SK-N-SH (cell line): Measurements from ENCODE around the gene DCLK1. TPM values are rescaled to one million over a fixed set of nuclear protein-coding genes. Genes with fewer than 3 reads are reported as not detected.

Experiments
- CTCF ChIA-PET: fragments of 300-600, 350-600 bp; formaldehyde crosslinking; extraction: SDS; loops from one replicate; lab custom pipeline; 2021; lab: Yijun Ruan, JAX
- POLR2A ChIA-PET: fragments of 350-600 bp; sonication (Branson Sonifier 250); formaldehyde crosslinking; extraction: SDS; loops from one replicate; lab custom pipeline; 2020; ENCODE audit warnings: antibody characterized with exemption, inconsistent platforms; lab: Yijun Ruan, JAX
- DNase-seq: peaks from one replicate; pipeline ENCODE4 v3.0.0; 2012
- H2AFZ ChIP-seq: fragments of 200-600 bp; sonication (generic); 2 replicates; pipeline ENCODE4 v1.8.1; 2016; ENCODE audit warnings: antibody characterized with exemption, mild to moderate bottlenecking, low read depth
- H3F3A ChIP-seq: fragments of 200-600 bp; sonication (generic); replicated peaks from 2 replicates; pipeline ENCODE3; 2016; ENCODE audit warnings: antibody characterized with exemption, mild to moderate bottlenecking; ENCODE audit not compliant: insufficient read depth
- H3K27ac ChIP-seq, 2 experiments: fragments of 200-500 bp in 1 of 2; fragments of 200-600 bp in 1 of 2; sonication (Bioruptor generic) in 1 of 2; sonication (generic), shearing (Covaris generic) in 1 of 2; 2 replicates each; pipeline versions ENCODE4 v1.5.1 to v1.6.1; 2014 to 2016; ENCODE audit warnings: low read depth in 2 of 2, inconsistent platforms in 1 of 2, low read length in 1 of 2, mild to moderate bottlenecking in 1 of 2, mixed read lengths in 1 of 2
- H3K27me3 ChIP-seq: fragments of 200-600 bp; sonication (generic), shearing (Covaris generic); 2 replicates; pipeline ENCODE4 v1.6.1; 2016; ENCODE audit warnings: mixed run types; ENCODE audit not compliant: insufficient read depth
- H3K36me3 ChIP-seq, 2 experiments: fragments of 200-500 bp in 1 of 2; fragments of 200-600 bp in 1 of 2; sonication (Bioruptor generic) in 1 of 2; sonication (generic) in 1 of 2; replicated peaks in 1 of 2; 2 replicates each; pipeline versions ENCODE3 to v1.5.1; 2014 to 2016; ENCODE audit warnings: low read length in 1 of 2, mild to moderate bottlenecking in 1 of 2; ENCODE audit not compliant: insufficient read depth in 2 of 2, control insufficient read depth in 1 of 2
- H3K4me1 ChIP-seq, 2 experiments: fragments of 200-500 bp in 1 of 2; fragments of 200-600 bp in 1 of 2; sonication (Bioruptor generic) in 1 of 2; sonication (generic), shearing (Covaris generic) in 1 of 2; 2 replicates each; pipeline versions ENCODE4 v1.5.1 to v1.6.1; 2014 to 2016; ENCODE audit warnings: low read depth in 1 of 2, low read length in 1 of 2, mixed run types in 1 of 2; ENCODE audit not compliant: insufficient read depth in 2 of 2, control insufficient read depth in 1 of 2
- H3K4me2 ChIP-seq: fragments of 200-600 bp; sonication (generic), shearing (Covaris generic); 2 replicates; pipeline ENCODE4 v1.6.1; 2017; ENCODE audit warnings: mixed run types
- H3K4me3 ChIP-seq, 2 experiments: fragments of 200-500 bp in 1 of 2; fragments of 200-600 bp in 1 of 2; sonication (Bioruptor generic) in 1 of 2; sonication (generic), shearing (Covaris generic) in 1 of 2; 2 replicates each; pipeline versions ENCODE4 v1.5.1 to v1.8.1; 2014 to 2016; ENCODE audit warnings: low read depth in 2 of 2, inconsistent platforms in 1 of 2, low read length in 1 of 2, mild to moderate bottlenecking in 1 of 2, mixed read lengths in 1 of 2, moderate library complexity in 1 of 2
- H3K79me2 ChIP-seq: fragments of 200-600 bp; sonication (generic); 2 replicates; pipeline ENCODE4 v1.8.1; 2017; ENCODE audit warnings: mild to moderate bottlenecking; ENCODE audit not compliant: insufficient read depth
- H3K9ac ChIP-seq: fragments of 200-600 bp; sonication (generic); 2 replicates; pipeline ENCODE4 v1.6.1; 2017; ENCODE audit warnings: mixed run types
- H3K9me2 ChIP-seq: fragments of 200-600 bp; sonication (generic); 2 replicates; pipeline ENCODE4 v1.6.1; 2017; ENCODE audit warnings: mixed run types
- H3K9me3 ChIP-seq: fragments of 200-600 bp; sonication (generic); 2 replicates; pipeline ENCODE4 v1.6.1; 2017; ENCODE audit warnings: mixed run types, mild to moderate bottlenecking, moderate library complexity
- H4K20me1 ChIP-seq: fragments of 200-600 bp; sonication (generic); 2 replicates; pipeline ENCODE4 v1.6.1; 2017; ENCODE audit warnings: mild to moderate bottlenecking, mixed run types; ENCODE audit not compliant: insufficient read depth
- CTCF ChIP-seq: fragments of 200-600 bp; sonication (generic); IDR thresholded peaks from 2 replicates; pipeline ENCODE4 v1.6.1; 2017; ENCODE audit warnings: antibody characterized with exemption, mild to moderate bottlenecking, moderate library complexity
- ELF1 ChIP-seq: IDR thresholded peaks from 2 replicates; pipeline ENCODE4 v1.4.0; 2012
- EP300 ChIP-seq, 2 experiments: IDR thresholded peaks; 2 replicates each; pipeline versions ENCODE4 v1.4.0 to v1.6.1; 2012; ENCODE audit warnings: borderline replicate concordance in 1 of 2, low read depth in 1 of 2, low read length in 1 of 2
- EZH2phosphoT487 ChIP-seq: fragments of 200-600 bp; sonication (generic); IDR thresholded peaks from 2 replicates; pipeline ENCODE4 v1.6.1; 2017; ENCODE audit warnings: low read depth, mixed run types, mild to moderate bottlenecking, antibody characterized with exemption, moderate library complexity, borderline replicate concordance
- FOSL2 ChIP-seq: IDR thresholded peaks from 2 replicates; pipeline ENCODE4 v1.4.0; 2012; ENCODE audit warnings: low read depth, mild to moderate bottlenecking, moderate library complexity, borderline replicate concordance
- GATA2 ChIP-seq: sonication (generic); formaldehyde crosslinking; IDR thresholded peaks from 2 replicates; pipeline ENCODE4 v1.5.0; 2020; ENCODE audit warnings: mild to moderate bottlenecking, missing genetic modification reagents
- MEF2A ChIP-seq: IDR thresholded peaks from 2 replicates; pipeline ENCODE4 v1.4.0; 2012; ENCODE audit warnings: low read depth, borderline replicate concordance
- MXI1 ChIP-seq: IDR thresholded peaks from 2 replicates; pipeline ENCODE4 v1.6.1; 2012; ENCODE audit warnings: mild to moderate bottlenecking, low read depth, low read length, improper control_type of control experiment
- POLR2AphosphoS5 ChIP-seq: IDR thresholded peaks from 2 replicates; pipeline ENCODE4 v1.6.1; 2012; ENCODE audit warnings: low read depth, low read length
- RAD21 ChIP-seq: IDR thresholded peaks from 2 replicates; pipeline ENCODE4 v1.6.1; 2012; ENCODE audit warnings: mild to moderate bottlenecking, low read length
- RFX5 ChIP-seq: IDR thresholded peaks from 2 replicates; pipeline ENCODE4 v1.6.1; 2012; ENCODE audit warnings: mild to moderate bottlenecking, improper control_type of control experiment, low read length
- RXRA ChIP-seq: IDR thresholded peaks from 2 replicates; pipeline ENCODE4 v1.4.0; 2012; ENCODE audit warnings: low read depth, mild to moderate bottlenecking, borderline replicate concordance
- SIN3A ChIP-seq: IDR thresholded peaks from 2 replicates; pipeline ENCODE4 v1.6.1; 2012; ENCODE audit warnings: low read depth, mild to moderate bottlenecking, low read length, moderate library complexity, borderline replicate concordance
- SMC3 ChIP-seq: IDR thresholded peaks from 2 replicates; pipeline ENCODE4 v1.6.1; 2012; ENCODE audit warnings: low read depth, low read length, improper control_type of control experiment
- TAF1 ChIP-seq: IDR thresholded peaks from 2 replicates; pipeline ENCODE4 v1.6.1; 2012; ENCODE audit warnings: low read depth, mild to moderate bottlenecking, low read length, moderate library complexity, borderline replicate concordance
- YY1 ChIP-seq: IDR thresholded peaks from 2 replicates; pipeline ENCODE4 v1.4.0; 2012; ENCODE audit warnings: low read depth, mild to moderate bottlenecking
- WGBS: methylation state at CpG from one replicate; pipeline ENCODE4 v1.1.6; 2017; ENCODE audit warnings: low lambda C conversion rate; 5-methylcytosine and 5-hydroxymethylcytosine counted together
- polyA plus RNA-seq, 3 experiments: library from polyadenylated mRNA; depleted of rRNA; stranded (reverse); fragments of >200 nt; gene quantifications; 2 replicates each; pipeline ENCODE4 v1.2.3, GENCODE V29; 2012
- TF ChIP-seq, protein P1 (sequence below): IDR thresholded peaks from 2 replicates; pipeline ENCODE4; 2012

The DCLK1 gene
- polyA plus RNA-seq, 1 of the 3 experiments (the other 2 are of a cell fraction), result 1.1 TPM

DNA sequence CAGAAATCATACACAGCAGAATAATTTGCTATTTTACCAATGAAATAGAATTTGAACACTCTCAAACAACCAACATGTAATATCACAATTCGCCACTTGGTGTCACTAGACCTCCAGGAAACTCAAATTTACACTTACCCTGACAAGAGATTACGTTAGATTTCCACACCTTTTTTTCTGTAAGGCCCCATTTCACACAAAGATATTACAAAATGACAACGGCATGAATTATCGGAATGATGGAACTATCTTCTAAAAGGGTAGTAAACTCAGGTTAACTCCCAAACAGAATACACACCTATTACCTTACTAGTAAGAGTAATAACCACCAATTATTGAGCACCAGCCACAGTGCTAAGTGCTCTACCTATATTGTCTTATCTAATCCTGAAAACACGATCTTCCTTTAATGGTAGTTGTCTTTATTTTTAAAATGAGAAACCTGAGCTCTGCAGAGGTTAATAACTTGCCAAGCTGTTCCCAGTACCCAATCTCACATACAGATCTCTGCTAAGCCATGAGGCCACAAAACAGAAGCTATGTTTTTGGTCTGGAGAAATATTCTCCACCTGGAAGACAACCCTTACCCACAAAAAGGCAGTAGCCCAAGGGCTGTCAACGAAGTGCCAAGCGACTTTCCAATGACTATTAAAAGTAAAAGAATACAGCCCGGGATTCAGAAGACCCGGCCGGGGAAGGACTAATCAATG is 152.4 kb downstream of the DCLK1 start:
- CTCF ChIA-PET, result interaction anchor here (0.6 to 6.3 kb wide), 44 partner anchors 12 to 757 kb away, joined by 3 to 228 read pairs (median 4); partner anchors contain the start of genes CCDC169 and DCLK1
- no peaks in the 10 kb centered on the region for H3K9me3 ChIP-seq
- H2AFZ ChIP-seq, result no peak overlapping the region
- WGBS, result 50% methylated on average over 10 of the region's 10 CpGs
- no peaks in the 10 kb centered on the region for H3K79me2 ChIP-seq
- no peaks in the 10 kb centered on the region for H3K36me3 ChIP-seq
- TF ChIP-seq POLR2AphosphoS5 (no peak), EP300 (IDR thresholded peaks at IDR 0.05; ENCODE audit: borderline replicate concordance in 1 of 2, low read depth in 1 of 2, low read length in 1 of 2) (no peak), MEF2A (no peak), RAD21 (peak; percentile 97), SIN3A (no peak), ELF1 (no peak), MXI1 (no peak), YY1 (no peak), CTCF (peak; percentile 83), RFX5 (no peak), EZH2phosphoT487 (no peak), GATA2 (CRISPR knock-in tag) (no peak), RXRA (no peak), SMC3 (peak; percentile 81), FOSL2 (no peak), TAF1 (no peak)
- TF ChIP-seq, protein P1, sequence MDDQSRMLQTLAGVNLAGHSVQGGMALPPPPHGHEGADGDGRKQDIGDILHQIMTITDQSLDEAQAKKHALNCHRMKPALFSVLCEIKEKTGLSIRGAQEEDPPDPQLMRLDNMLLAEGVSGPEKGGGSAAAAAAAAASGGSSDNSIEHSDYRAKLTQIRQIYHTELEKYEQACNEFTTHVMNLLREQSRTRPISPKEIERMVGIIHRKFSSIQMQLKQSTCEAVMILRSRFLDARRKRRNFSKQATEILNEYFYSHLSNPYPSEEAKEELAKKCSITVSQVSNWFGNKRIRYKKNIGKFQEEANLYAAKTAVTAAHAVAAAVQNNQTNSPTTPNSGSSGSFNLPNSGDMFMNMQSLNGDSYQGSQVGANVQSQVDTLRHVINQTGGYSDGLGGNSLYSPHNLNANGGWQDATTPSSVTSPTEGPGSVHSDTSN, result no peak
- TF ChIP-seq, all 33 proteins: peak for 3
- POLR2A ChIA-PET, result no interaction called here
- no peak overlapping the region for H3K4me3 ChIP-seq
- H3K9ac ChIP-seq, result no peak overlapping the region
- peak overlapping the region; percentile 38 for H3K4me2 ChIP-seq
- no peaks in the 10 kb centered on the region for H3K27me3 ChIP-seq
- no peaks in the 10 kb centered on the region for H4K20me1 ChIP-seq
- DNase-seq, result peak; percentile 54
- peak overlapping the region in 1 of 2 experiments; percentile 80; a peak in 2 of 4 replicates for H3K27ac ChIP-seq
- peaks cover 7% of the 10 kb centered on the region for H3F3A ChIP-seq
- peaks cover 0 to 2% of the 10 kb centered on the region in 2 experiments; a peak in 1 of 4 replicates for H3K4me1 ChIP-seq
- no peaks in the 10 kb centered on the region for H3K9me2 ChIP-seq
